ENCODE measurements around the gene ROBO3. TPM values are rescaled to one million over a fixed set of nuclear protein-coding genes. Genes with fewer than 3 reads are reported as not detected.

ROBO3 gene
- total RNA-seq, 8 experiments from 2014 or later, result 6.3 to 43.6 (median 15.9) TPM

DNA sequence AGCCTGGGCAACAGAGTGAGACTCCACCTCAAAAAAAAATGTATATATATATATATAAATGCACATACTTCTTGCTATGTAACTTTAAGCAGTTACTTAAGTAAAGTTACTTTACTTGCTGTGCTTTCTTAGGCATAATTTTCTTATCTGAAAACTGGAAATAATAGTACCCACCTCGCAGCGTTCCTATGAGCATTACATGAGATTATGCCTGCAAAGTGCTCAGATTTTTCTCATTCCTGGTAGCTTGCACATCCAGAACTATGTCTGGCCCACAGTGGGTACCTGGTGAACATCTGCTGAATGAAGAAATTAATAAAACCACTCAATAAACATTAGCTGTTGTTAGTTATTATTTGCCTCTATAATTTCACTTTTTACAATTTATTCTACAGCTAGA lies 6.1 kb upstream of the ROBO3 start:
- WGBS, 10 experiments, result 60 to 83% (median 76%) methylated on average over 1 to 2 of the region's 2 CpGs; no CpG with 5 or more reads in 4 of the 10 experiments
- H3K4me1 ChIP-seq (replicated peaks in 1 of 2), result peaks cover 7 to 19% of the 10 kb centered on the region in 2 donors
- no peak for ATAC-seq (replicated peaks in 6 of 8)
- in situ Hi-C loops (cut with MboI; ENCODE audit: low pct_unique_long_range_greater_than_20kb in 2 of 9, low sequenced_read_pairs in 9 of 9, unreplicated experiment in 9 of 9), result loop anchor here in 3 of 9 experiments (25.0 kb wide), 1 partner anchor 197 kb away; the partner anchor contains the start of genes SIAE (in 3 of the 3) and SPA17 (in 3 of the 3)
- H3K4me3 ChIP-seq, result no peak overlapping the region
- H3K27ac ChIP-seq, result no peak overlapping the region

- in situ Hi-C loops (cut with MboI; ENCODE audit: low pct_unique_long_range_greater_than_20kb in 2 of 9, low sequenced_read_pairs in 9 of 9, unreplicated experiment in 9 of 9), result loop anchor here in 3 of 9 experiments (25.0 kb wide), 1 partner anchor 199 kb away; the partner anchor contains the start of genes SIAE (in 3 of the 3) and SPA17 (in 3 of the 3)
- H3K4me1 ChIP-seq (replicated peaks in 1 of 2), result peaks cover 10 to 24% of the 10 kb centered on the region in 2 donors
- WGBS, 10 experiments, result 0 to 43% (median 26%) methylated on average over 1 to 3 of the region's 4 CpGs; no CpG with 5 or more reads in 5 of the 10 experiments
- no peak for ATAC-seq (replicated peaks in 6 of 8)
- no peak overlapping the region for H3K27ac ChIP-seq
- H3K4me3 ChIP-seq, result no peak overlapping the region
Measured at GRCh38 chr11:124861670-124862069, 3.6 kb upstream of the ROBO3 start.

DNA sequence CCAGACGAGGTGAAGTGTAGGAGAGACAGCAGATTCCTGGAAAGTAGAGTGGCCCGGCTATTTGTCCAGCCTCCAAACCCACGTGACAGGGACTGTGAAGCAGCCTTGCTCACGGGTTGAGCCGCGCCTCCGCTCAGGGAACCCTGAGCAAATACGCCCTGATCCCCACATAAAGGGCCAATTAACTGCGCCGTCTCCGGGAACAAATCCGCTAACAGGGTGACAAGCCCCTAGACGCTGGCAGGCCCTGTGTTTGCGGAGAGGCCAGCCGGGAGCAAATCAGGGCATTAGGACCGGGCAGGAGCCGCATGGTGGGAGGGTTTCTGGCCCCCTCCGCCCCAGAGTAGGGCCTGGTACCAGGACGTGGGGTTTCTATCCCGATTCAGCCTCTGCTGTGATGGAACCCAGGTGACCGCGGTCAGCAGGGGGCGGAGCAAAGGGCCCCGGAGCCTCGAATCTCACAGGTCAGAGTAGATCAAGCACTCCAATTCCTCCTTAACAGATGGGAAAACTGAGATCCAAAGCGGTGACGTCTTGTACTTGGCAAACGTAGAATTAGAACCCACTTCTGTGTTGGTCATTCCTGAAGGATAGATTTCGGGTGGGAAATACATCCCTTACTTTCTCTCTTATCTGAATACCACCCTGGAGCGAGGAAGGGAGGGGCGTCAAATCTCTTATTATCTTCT lies 2.0 kb upstream of the ROBO3 start:
- WGBS, 10 experiments, result 0 to 5% (median 3%) methylated on average over 1 to 17 of the region's 31 CpGs; no CpG with 5 or more reads in 2 of the 10 experiments
- ATAC-seq (replicated peaks in 6 of 8), result peak; percentile 30 to 83 (median 76)
- no peak overlapping the region for H3K27ac ChIP-seq
- in situ Hi-C loops (cut with MboI; ENCODE audit: low pct_unique_long_range_greater_than_20kb in 2 of 9, low sequenced_read_pairs in 9 of 9, unreplicated experiment in 9 of 9), result loop anchor here in 3 of 9 experiments (25.0 kb wide), 1 partner anchor 201 kb away; the partner anchor contains the start of genes SIAE (in 3 of the 3) and SPA17 (in 3 of the 3)
- H3K4me1 ChIP-seq (replicated peaks in 1 of 2), result peaks cover 24 to 27% of the 10 kb centered on the region in 2 donors
- peak overlapping the region; percentile 15 to 32 (median 21) for H3K4me3 ChIP-seq

GRCh38 chr11:124863826-124864165 lies 1.4 kb upstream of the ROBO3 start:
- H3K4me1 ChIP-seq (replicated peaks in 1 of 2), result peaks cover 29 to 30% of the 10 kb centered on the region in 2 donors
- peak overlapping the region in 2 of 5 donors; percentile 22 to 32 for H3K4me3 ChIP-seq
- 8% methylated on average over 2 of the region's 9 CpGs; no CpG with 5 or more reads in 9 of the 10 experiments for WGBS, 10 experiments
- no peak for ATAC-seq (replicated peaks in 6 of 8)
- in situ Hi-C loops (cut with MboI; ENCODE audit: low pct_unique_long_range_greater_than_20kb in 2 of 9, low sequenced_read_pairs in 9 of 9, unreplicated experiment in 9 of 9), result loop anchor here in 3 of 9 experiments (25.0 kb wide), 1 partner anchor 201 kb away; the partner anchor contains the start of genes SIAE (in 3 of the 3) and SPA17 (in 3 of the 3)
- no peak overlapping the region for H3K27ac ChIP-seq

GRCh38 chr11:124864176-124864891 lies 898 bp upstream of the ROBO3 start:
- no peak overlapping the region for H3K4me3 ChIP-seq
- ATAC-seq (replicated peaks in 6 of 8), result no peak
- H3K4me1 ChIP-seq (replicated peaks in 1 of 2), result peaks cover 30 to 33% of the 10 kb centered on the region in 2 donors
- 0 to 41% (median 17%) methylated on average over 1 to 11 of the region's 18 CpGs for WGBS, 10 experiments
- H3K27ac ChIP-seq, result no peak overlapping the region
- in situ Hi-C loops (cut with MboI; ENCODE audit: low pct_unique_long_range_greater_than_20kb in 2 of 9, low sequenced_read_pairs in 9 of 9, unreplicated experiment in 9 of 9), result loop anchor here in 3 of 9 experiments (25.0 kb wide), 1 partner anchor 202 kb away; the partner anchor contains the start of genes SIAE (in 3 of the 3) and SPA17 (in 3 of the 3)

- no peak for ATAC-seq (replicated peaks in 6 of 8)
- in situ Hi-C loops (cut with MboI; ENCODE audit: low pct_unique_long_range_greater_than_20kb in 2 of 9, low sequenced_read_pairs in 9 of 9, unreplicated experiment in 9 of 9), result loop anchor here in 3 of 9 experiments (25.0 kb wide), 1 partner anchor 203 kb away; the partner anchor contains the start of genes SIAE (in 3 of the 3) and SPA17 (in 3 of the 3)
- Histone ChIP-seq H3K27ac (no peak overlapping the region), H3K4me3 (peak overlapping the region in 4 of 5 donors; percentile 18 to 34 (median 30)), H3K4me1 (replicated peaks in 1 of 2) (peaks cover 30 to 33% of the 10 kb centered on the region in 2 donors)
- 0 to 20% (median 6%) methylated on average over 1 to 6 of the region's 9 CpGs; no CpG with 5 or more reads in 6 of the 10 experiments for WGBS, 10 experiments
Measured at GRCh38 chr11:124864892-124865180, 396 bp upstream of the ROBO3 start.

DNA sequence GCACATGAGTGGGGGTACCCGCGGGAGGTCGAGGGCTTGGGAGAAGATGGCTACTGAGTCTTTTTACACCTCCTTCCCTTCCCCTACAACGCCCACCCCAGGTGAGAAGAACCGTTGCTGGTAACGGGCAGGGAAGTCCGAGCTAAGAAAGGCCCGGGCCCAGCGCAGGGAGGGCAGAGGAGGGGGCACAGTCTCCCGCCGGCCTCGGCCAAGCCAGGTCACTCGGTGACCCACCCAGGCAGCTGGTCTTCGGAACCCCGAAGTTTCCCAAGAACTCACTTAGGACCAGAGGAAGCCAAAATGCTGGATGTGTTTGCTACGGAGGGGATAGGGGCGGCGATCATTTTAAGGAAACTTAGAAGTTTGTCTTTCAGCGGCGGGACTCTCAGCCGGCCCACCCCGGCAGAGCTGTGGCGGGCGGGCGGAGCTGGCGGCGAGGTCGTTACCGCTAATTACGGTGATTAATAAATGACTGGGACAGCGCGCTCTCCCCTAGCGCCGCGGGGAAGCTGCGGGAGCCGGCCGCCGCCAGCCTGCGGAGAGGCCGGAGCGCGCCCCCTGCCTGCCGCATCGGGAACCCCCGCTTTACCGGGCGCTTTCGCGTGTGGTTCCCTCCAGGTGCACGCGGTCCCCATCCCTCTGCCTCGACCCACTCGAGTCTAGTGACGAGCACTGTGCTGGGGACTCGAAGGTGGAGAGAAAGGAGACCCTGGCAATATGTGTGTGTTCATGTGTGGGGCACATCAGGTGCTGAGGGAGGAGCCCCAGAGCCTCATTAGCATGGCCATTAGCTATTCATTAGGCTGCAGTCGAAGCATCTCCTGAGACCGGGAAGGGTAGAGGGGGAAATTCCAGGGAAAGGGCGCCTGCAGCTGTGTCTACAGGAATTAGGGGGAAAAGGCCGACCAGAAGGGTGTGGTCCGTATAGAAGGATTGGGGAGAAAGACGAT lies 945 bp downstream of the ROBO3 start:
- Histone ChIP-seq H3K27ac (no peak overlapping the region), H3K4me3 (peak overlapping the region; percentile 18 to 34 (median 27)), H3K4me1 (replicated peaks in 1 of 2) (peaks cover 30 to 33% of the 10 kb centered on the region in 2 donors)
- in situ Hi-C loops (cut with MboI; ENCODE audit: low pct_unique_long_range_greater_than_20kb in 2 of 9, low sequenced_read_pairs in 9 of 9, unreplicated experiment in 9 of 9), result loop anchor here in 3 of 9 experiments (25.0 kb wide), 1 partner anchor 204 kb away; the partner anchor contains the start of genes SIAE (in 3 of the 3) and SPA17 (in 3 of the 3)
- ATAC-seq (replicated peaks in 6 of 8), result peak; percentile 33 to 71 (median 59)
- WGBS, 10 experiments, result 0 to 40% (median 0%) methylated on average over 1 to 45 of the region's 62 CpGs; no CpG with 5 or more reads in 3 of the 10 experiments

DNA sequence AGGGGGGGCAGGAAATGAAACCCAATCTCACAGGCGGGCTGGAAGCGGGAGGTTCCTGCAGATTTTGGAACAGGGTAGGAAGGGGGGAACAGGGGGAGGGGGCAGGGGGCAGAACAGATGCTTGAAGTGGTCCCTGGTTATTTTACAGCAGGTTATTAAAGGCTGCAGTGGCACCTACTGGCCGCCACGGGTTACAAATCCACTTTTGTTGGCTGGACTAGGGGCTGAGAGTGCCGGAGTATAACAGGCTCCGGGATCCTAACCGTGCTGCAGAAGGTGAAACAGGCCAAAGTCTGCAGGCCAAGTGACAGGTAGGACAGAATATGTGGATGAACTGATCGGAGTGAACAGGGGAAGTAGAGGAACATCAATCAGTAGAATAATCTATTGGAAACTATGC lies 2.5 kb downstream of the ROBO3 start:
- peaks cover 23 to 31% of the 10 kb centered on the region in 2 donors for H3K4me1 ChIP-seq (replicated peaks in 1 of 2)
- H3K4me3 ChIP-seq, result no peak overlapping the region
- no peak overlapping the region for H3K27ac ChIP-seq
- WGBS, 10 experiments, result 0 to 43% (median 0%) methylated on average over 1 to 3 of the region's 8 CpGs; no CpG with 5 or more reads in 4 of the 10 experiments
- in situ Hi-C loops (cut with MboI; ENCODE audit: low pct_unique_long_range_greater_than_20kb in 2 of 9, low sequenced_read_pairs in 9 of 9, unreplicated experiment in 9 of 9), result loop anchor here in 3 of 9 experiments (25.0 kb wide), 1 partner anchor 205 kb away; the partner anchor contains the start of genes SIAE (in 3 of the 3) and SPA17 (in 3 of the 3)
- peak in 6 of 8 experiments; percentile 9 to 58 (median 22) for ATAC-seq (replicated peaks in 6 of 8)

DNA sequence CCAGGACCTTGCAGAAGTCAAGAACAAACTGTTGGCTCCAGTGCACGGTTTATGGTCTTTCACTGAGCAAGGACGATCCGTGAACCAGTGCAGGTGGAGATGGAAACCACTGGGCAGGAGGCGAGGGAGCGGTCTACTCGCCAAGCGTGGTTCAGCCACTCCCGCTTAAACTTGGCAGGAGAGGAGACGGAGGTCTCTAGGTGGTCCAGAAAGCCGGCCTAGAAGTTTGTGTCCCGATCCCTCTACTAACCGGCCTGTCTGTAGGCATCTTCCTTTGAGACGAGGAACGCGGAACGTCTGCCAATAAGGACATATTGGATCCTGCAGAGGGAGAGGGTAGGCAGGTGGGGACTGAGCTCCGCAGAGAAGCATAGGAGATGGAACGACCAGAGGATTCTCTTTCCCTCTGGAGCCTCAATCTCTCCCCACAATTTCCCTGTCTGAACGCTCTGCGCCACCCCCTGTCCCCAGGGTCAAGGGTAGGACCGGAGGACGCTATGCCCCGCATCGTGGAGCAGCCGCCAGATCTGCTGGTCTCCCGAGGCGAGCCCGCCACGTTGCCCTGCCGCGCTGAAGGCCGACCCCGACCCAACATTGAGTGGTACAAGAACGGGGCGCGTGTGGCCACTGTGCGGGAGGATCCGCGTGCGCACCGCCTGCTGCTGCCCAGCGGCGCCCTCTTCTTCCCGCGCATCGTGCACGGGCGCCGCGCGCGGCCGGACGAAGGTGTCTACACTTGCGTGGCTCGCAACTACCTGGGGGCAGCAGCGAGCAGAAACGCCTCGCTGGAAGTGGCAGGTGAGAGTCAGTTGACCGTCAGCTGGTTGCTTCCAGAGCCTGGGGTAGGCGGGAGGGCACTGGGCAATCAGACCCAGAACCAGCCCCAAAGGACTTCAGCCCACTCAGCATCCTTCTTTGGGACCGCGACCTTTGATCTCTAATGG lies 3.4 kb downstream of the ROBO3 start:
- ATAC-seq (replicated peaks in 6 of 8), result peak in 3 of 8 experiments; percentile 22 to 35 (median 34)
- H3K4me3 ChIP-seq, result peak overlapping the region in 3 of 5 donors; percentile 3 to 12 (median 4)
- in situ Hi-C loops (cut with MboI; ENCODE audit: low pct_unique_long_range_greater_than_20kb in 2 of 9, low sequenced_read_pairs in 9 of 9, unreplicated experiment in 9 of 9), result loop anchor here in 3 of 9 experiments (25.0 kb wide), 1 partner anchor 206 kb away; the partner anchor contains the start of genes SIAE (in 3 of the 3) and SPA17 (in 3 of the 3)
- H3K27ac ChIP-seq, result no peak overlapping the region
- 0 to 69% (median 3%) methylated on average over 1 to 32 of the region's 63 CpGs; no CpG with 5 or more reads in 3 of the 10 experiments for WGBS, 10 experiments
- peaks cover 14 to 28% of the 10 kb centered on the region in 2 donors for H3K4me1 ChIP-seq (replicated peaks in 1 of 2)

GRCh38 chr11:124869331-124869730 lies 4.1 kb downstream of the ROBO3 start:
- WGBS, 10 experiments, result 0 to 52% (median 15%) methylated on average over 1 to 9 of the region's 16 CpGs; no CpG with 5 or more reads in 4 of the 10 experiments
- in situ Hi-C loops (cut with MboI; ENCODE audit: low pct_unique_long_range_greater_than_20kb in 2 of 9, low sequenced_read_pairs in 9 of 9, unreplicated experiment in 9 of 9), result loop anchor here in 3 of 9 experiments (25.0 kb wide), 1 partner anchor 207 kb away; the partner anchor contains the start of genes SIAE (in 3 of the 3) and SPA17 (in 3 of the 3)

More at GRCh38 chr11:124869331-124869730, 4.1 kb downstream of the ROBO3 start:
- peak in 1 of 8 experiments; percentile 7 for ATAC-seq (replicated peaks in 6 of 8)
- Histone ChIP-seq H3K4me1 (replicated peaks in 1 of 2) (peaks cover 11 to 26% of the 10 kb centered on the region in 2 donors), H3K27ac (no peak overlapping the region), H3K4me3 (no peak overlapping the region)
